Urinary bladder (tissue), 4 donors: ENCODE results near the gene IL4I1. TPM values are rescaled to one million over a fixed set of nuclear protein-coding genes. Genes with fewer than 3 reads are reported as not detected.

Experiments used
- DNase-seq: peaks from one replicate; pipeline ENCODE4 v3.0.0-alpha.2; 2015; ENCODE audit errors: extremely low spot score
- H3K27ac ChIP-seq: one replicate; pipeline ENCODE4 v1.5.1; 2013; ENCODE audit warnings: low read depth, mild to moderate bottlenecking, moderate library complexity
- H3K36me3 ChIP-seq: one replicate; pipeline ENCODE4 v1.6.1; 2013; ENCODE audit warnings: mild to moderate bottlenecking, moderate library complexity; ENCODE audit not compliant: insufficient read depth
- H3K4me1 ChIP-seq: one replicate; pipeline ENCODE4 v1.6.1; 2013; ENCODE audit warnings: mild to moderate bottlenecking, moderate library complexity; ENCODE audit not compliant: insufficient read depth
- H3K4me3 ChIP-seq: one replicate; pipeline ENCODE4 v1.5.1; 2013; ENCODE audit warnings: low read depth, low read length
- WGBS: extraction: QIAGEN DNeasy Blood & Tissue Kit; methylation state at CpG from one replicate; pipeline ENCODE4 v1.1.7; 2013; 5-methylcytosine and 5-hydroxymethylcytosine counted together
- polyA plus RNA-seq: library from polyadenylated mRNA; stranded (reverse); fragments of 200-250 nt; gene quantifications from one replicate; pipeline ENCODE4 v1.2.3, GENCODE V29; 2013
- total RNA-seq: library from RNA; depleted of rRNA; stranded (reverse); fragments of >200 nt; gene quantifications from one replicate; pipeline ENCODE4 v1.2.3, GENCODE V29; 2014
- donor health status: healthy with polysubstance abuse.
- donor health status: healthy.

Gene IL4I1
- total and polyA plus RNA-seq, 2 donors = 0.58 to 1.4 TPM

GRCh38 chr19:49854378-49855263 lies 42.1 kb downstream of the IL4I1 start:
- H3K27ac ChIP-seq = no peak overlapping the region
- H3K36me3 ChIP-seq = no peaks in the 10 kb centered on the region
- no peak overlapping the region for H3K4me3 ChIP-seq
- 88% methylated on average over 39 of the region's 39 CpGs for WGBS
- H3K4me1 ChIP-seq = no peaks in the 10 kb centered on the region
- DNase-seq = no peak

DNA sequence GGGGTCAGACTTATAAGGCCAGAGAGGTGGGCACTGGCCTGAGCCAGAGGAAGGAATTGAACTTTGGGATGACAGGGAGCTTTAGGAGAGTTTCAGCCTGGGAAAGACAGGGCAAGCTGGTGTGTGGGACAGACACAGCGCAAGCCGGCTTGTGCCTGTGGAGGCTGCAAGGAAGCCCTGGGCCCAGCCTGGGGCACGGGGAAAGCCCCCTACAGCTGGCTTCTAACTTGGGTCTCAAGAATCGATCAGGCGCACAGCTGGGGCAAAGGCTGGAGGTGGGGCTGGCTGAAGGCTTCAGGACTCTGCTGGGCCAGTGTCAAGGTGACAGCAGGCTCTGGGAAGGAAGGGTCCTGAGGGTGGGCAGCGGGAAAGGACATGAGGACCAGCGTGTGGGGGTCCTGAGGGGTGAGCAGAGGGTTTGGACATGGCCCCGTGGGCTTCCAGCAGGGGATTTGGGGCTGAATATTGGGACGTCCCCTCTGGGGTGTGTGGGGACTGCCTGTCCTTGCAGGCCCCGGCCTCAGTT lies 42.8 kb downstream of the IL4I1 start:
- DNase-seq = no peak
- no peak overlapping the region for H3K4me3 ChIP-seq
- no peaks in the 10 kb centered on the region for H3K4me1 ChIP-seq
- 84% methylated on average over 10 of the region's 10 CpGs for WGBS
- no peaks in the 10 kb centered on the region for H3K36me3 ChIP-seq
- no peak overlapping the region for H3K27ac ChIP-seq

DNA sequence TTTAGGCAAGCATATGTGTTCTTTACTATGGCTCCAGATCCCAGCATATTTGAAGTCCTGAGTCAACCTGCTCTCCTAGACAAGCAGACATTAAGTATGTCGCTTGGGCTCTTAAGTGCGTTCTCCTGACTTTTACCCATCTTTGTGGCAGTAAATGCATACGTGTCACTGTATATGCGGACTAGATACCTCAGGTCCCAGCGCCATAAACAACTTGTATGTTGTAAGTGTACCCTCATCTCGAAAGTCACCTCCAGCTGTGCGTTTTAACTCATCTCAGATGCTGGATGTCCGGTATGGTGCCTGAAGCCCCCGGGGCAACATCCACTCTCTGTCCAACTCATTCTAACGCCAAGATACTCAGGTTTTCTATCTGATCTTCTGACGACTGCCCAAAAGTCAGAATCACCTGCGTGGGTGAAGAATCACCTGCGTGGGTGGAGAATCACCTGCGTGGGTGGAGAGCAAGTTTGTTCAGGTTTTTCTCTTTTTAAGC lies 44.0 kb downstream of the IL4I1 start:
- 70% methylated on average over 14 of the region's 14 CpGs for WGBS
- H3K4me3 ChIP-seq = peak overlapping the region; percentile 98
- H3K27ac ChIP-seq = no peak overlapping the region
- DNase-seq = no peak
- H3K4me1 ChIP-seq = no peaks in the 10 kb centered on the region
- H3K36me3 ChIP-seq = no peaks in the 10 kb centered on the region

DNA sequence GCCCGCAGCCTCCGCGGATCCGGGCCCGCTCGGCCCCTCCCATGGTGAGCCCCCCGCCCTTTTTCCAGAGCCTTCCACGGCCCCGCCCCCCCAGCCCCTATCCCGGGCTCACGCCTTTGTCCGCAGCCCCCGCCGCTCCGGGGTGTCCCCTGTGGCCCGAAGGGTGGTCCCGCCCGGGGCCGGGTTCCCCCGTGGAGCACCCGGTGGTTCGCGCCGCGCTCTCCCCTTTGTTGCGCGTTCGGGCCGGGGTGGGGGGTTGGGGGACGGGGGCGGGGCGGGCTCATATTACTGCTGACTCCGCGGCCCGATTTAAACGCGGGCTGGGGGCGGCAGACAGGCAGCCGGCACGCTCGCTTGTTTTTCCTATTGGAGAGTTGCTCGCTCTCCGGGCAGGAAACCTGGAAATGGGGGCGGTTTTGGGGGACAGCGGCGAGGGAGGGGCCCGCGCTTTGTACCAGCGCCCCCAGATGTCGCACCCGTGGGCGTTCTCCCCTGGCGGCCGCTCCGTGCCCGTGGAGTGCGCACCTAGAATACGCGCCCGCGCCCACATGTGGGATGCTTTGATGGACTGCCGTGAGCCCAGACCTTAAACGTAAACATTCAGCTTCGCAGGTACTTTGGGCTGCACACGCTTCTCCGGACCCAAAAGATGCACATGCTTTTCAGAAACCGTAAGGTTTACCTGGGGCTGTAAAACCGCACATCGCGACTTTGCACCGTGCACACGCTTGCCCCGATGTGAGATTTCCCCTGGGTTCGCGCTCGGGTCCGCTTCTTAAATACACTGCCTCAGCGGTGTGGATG lies 45.0 kb downstream of the IL4I1 start:
- Histone ChIP-seq H3K36me3 (no peaks in the 10 kb centered on the region), H3K27ac (peak overlapping the region; percentile 94), H3K4me3 (peak overlapping the region; percentile 98), H3K4me1 (no peaks in the 10 kb centered on the region)
- no peak for DNase-seq
- WGBS = under 1% methylated on average over 78 of the region's 78 CpGs

DNA sequence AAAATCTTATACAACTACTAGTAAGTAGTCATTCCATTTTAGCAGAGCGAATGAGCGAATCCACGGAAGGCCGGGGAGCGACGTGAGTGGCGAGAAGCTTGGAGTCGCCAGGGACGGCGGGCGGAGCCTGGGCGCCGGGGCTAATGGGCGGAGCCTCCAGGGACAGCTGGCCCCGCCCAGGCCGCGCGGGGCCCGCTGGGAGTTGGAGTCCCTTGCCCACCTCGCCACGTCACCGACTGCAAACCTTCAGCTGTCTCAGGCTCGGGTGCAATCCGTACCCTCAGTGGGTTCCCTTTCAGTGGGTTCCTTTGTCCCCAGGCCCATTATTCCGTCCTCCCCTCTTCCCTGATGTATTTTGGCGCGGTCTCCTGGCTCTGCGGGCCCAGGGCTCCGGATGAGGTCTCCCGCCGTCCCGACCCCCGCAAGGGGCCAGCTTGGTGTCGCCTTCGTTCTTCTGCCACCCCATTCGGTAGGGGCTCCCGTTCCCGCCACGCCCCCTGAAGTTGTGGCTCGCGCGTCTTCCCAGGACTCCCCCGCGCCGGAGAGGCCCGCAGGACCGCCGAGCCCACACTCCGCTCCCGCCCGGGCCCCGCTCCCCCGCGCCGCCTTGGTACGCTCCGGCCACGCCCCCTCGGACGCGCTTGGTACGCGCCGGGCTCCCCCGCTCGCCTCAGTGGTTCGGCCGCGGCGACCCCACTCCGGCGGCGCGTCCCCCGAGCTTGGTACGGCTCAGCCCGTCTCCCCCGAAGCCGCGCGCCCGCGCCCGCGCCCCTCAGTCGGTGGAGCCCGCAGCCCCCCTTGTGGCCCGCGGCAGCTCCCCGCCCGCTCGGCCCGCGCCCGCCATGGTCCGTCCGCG lies 46.0 kb downstream of the IL4I1 start, which contains the start of gene PTOV1:
Gene PTOV1 (plus strand): TSS at position 673 of the 856 bp plus-strand sequence.
- no peaks in the 10 kb centered on the region for H3K4me1 ChIP-seq
- WGBS = 1% methylated on average over 98 of the region's 98 CpGs
- H3K36me3 ChIP-seq = no peaks in the 10 kb centered on the region
- peak within 1 kb of the TSS; percentile 94 for H3K27ac ChIP-seq
- H3K4me3 ChIP-seq = peak within 1 kb of the TSS; percentile 98
- peak; percentile 74 for DNase-seq

DNA sequence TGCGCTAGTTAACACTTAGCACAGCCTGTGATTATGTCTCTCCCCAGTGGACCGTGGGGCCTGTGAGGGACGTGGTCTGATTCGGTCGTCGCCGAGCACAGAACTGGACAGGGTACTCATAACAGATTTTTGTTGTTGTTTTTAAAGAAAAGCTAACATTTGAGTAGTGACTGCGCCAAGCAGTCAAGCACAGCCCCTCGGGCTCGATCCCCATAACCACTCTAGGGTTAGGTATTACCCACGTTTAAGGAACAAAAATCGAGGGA lies 46.5 kb downstream of the IL4I1 start:
- no peak for DNase-seq
- H3K36me3 ChIP-seq = no peaks in the 10 kb centered on the region
- no peaks in the 10 kb centered on the region for H3K4me1 ChIP-seq
- peak overlapping the region; percentile 94 for H3K27ac ChIP-seq
- H3K4me3 ChIP-seq = peak overlapping the region; percentile 98
- WGBS = 67% methylated on average over 12 of the region's 12 CpGs

- H3K36me3 ChIP-seq = no peaks in the 10 kb centered on the region
- H3K4me3 ChIP-seq = peak overlapping the region; percentile 98
- DNase-seq = no peak
- 93% methylated on average over 15 of the region's 15 CpGs for WGBS
- no peak overlapping the region for H3K27ac ChIP-seq
- H3K4me1 ChIP-seq = no peaks in the 10 kb centered on the region
Observed at GRCh38 chr19:49849433-49850220, 47.1 kb downstream of the IL4I1 start.

DNA sequence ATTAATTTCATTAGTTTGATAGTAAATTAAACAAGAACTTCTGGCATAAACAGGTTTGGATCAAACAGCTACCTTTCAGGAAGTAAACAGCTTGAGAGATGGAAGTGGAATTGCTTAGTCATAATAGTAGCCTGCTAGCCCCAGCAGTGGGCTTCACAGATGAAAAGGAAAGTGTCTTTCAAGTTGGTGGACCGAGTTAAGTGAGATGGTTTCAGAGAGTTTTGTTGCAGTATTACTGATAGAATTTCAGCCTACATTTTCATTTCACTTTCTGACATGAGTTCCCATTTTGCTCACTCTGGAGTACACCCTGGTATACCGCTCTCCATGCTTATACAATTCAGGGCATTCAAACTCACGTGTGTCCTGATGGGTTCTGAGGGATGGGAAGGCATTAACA lies 47.7 kb downstream of the IL4I1 start:
- Histone ChIP-seq H3K4me1 (no peaks in the 10 kb centered on the region), H3K27ac (no peak overlapping the region), H3K4me3 (no peak overlapping the region), H3K36me3 (no peaks in the 10 kb centered on the region)
- no peak for DNase-seq
- 95% methylated on average over 3 of the region's 3 CpGs for WGBS

DNA sequence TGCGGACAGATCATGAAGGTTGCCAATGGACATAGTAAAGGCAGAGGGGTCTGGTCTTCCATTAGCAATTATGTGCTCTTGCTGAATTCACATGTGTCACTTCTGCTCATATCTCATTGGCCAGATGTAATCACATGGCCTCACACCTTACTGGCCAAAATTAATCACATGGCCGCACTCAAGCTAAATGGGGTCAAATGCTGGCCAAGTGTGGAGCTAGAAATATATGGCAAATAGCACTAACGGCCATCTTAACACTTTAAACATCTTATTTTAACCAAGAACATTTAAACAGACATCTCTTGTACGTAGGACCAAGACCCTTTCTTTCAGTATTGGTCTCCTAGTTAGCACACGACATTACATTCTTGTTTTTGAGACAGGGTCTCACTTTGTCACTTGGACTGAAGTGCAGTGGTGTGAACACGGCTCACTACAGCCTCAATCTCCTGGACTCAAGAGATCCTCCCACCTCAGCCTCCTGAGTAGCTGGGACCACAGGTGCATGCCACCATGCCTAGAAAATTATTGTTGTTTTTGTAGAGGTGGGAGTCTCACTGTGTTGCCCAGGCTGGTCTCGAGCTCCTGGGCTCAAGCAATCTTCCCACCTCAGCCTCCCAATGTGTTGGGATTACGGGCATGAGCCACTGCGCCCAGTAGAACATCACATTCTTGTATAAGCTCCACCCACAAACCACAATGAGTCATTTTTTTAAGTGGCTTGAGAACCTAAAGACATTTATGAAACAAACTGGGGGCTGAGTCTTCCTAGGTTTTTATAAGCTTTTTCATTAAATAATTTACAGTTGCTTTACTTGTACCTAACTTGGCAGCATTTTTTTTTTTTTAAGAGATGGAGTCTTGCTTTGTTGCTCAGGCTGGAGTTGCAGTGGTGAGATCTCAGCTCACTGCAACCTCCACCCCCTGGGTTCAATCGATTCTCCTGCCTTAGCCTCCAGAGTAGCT lies 48.7 kb downstream of the IL4I1 start:
- DNase-seq = no peak
- Histone ChIP-seq H3K4me3 (no peak overlapping the region), H3K36me3 (no peaks in the 10 kb centered on the region), H3K27ac (no peak overlapping the region), H3K4me1 (no peaks in the 10 kb centered on the region)
- WGBS = 91% methylated on average over 10 of the region's 10 CpGs

DNA sequence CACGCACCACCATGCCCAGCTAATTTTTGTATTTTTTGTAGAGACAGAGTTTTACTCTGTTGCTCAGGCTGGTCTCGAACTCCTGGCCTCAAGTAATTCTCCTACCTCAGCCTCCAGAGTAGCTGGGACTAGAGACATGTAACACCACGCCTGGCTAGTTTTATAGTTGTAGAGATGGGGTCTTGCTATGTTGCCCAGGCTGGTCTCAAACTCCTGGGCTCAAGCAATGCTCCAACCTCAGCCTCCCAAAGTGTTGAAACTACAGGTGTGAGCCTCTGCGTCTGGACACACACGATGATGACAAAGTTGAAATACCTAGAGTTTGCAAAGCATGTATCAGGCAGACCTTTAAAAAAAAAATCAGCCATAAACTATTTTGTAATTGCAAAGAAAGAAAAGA lies 50.3 kb downstream of the IL4I1 start:
- H3K4me1 ChIP-seq = no peaks in the 10 kb centered on the region
- WGBS = 83% methylated on average over 5 of the region's 5 CpGs
- H3K4me3 ChIP-seq = no peak overlapping the region
- no peaks in the 10 kb centered on the region for H3K36me3 ChIP-seq
- H3K27ac ChIP-seq = no peak overlapping the region
- no peak for DNase-seq

DNA sequence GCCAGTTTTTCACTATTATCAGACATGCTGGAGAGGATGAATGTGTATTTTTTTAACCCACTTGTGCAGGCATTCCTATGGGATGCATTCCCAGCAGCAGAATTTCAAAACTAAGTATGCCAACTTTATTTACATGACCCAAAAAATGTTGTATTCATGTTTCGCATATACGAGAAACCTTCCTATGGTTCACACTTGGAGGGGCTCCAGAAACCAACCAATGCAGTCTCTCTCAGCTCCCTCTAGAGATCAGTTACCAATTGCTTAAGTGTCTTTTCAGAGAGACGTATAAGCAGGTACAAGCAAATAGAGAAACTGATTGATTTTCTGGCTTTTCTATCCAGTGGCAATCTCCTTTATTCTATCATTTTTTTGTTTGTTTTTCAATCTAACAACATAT lies 51.3 kb downstream of the IL4I1 start:
- WGBS = 49% methylated on average over 3 of the region's 3 CpGs
- no peak overlapping the region for H3K4me3 ChIP-seq
- H3K27ac ChIP-seq = no peak overlapping the region
- H3K4me1 ChIP-seq = no peaks in the 10 kb centered on the region
- DNase-seq = no peak
- no peaks in the 10 kb centered on the region for H3K36me3 ChIP-seq
